GM21515 (cell line): ENCODE results near the gene ST8SIA2.

Source experiments
- ATAC-seq: cut with Tn5 transposase; IDR thresholded peaks from one replicate; pipeline ENCODE4 v1.9.1; 2021; ENCODE audit not compliant: unreplicated experiment

The ST8SIA2 gene

GRCh38 chr15:92485441-92485840 lies 91.8 kb downstream of the ST8SIA2 start:
- no peak for ATAC-seq

GRCh38 chr15:92492551-92493115 lies 99.0 kb downstream of the ST8SIA2 start:
- no peak for ATAC-seq

DNA sequence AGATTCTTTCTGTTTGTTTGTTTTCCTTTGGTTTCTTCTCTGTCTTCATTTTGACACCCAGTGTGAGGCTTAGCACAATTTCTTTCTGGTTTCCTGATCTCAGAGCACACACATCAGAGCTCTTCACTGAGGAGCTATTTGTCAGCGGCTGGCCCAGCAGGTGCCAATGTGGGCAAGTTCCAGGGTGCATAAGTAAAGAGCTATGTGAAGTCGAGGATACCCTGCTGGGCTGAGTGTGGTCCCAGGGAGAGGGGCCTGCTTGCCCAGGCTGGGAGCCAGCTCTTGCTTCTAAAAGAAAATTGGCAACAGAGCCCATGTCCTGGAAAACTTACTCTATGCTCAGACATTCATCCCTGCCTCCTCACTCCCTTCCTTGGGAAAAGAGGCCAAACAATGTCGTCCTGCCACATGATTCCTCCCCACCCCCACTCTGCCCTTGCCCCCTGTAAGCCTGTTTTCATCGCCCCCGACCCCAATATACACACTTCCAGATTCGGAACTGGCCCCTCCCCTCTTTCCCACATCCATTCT lies 101.2 kb downstream of the ST8SIA2 start:
- ATAC-seq, result no peak

DNA sequence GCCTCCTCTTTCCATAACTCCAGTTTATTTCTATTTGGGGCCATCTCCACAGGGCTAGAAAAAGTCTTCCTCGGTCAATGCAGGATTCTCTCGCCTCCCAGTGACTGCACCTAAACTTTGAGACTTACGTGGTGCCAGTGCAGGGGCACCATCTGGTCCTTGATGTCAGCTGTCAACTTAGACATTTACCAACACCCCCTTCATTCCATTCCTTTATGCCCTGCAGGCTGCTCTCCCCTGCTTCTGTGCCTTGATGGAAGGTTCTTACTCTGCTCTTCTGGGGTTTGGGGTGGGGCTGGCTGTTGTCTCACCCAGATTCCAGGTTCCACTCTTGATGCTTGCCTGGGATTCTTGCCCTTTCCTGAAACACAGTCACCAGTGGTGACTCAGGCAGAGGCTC lies 101.8 kb downstream of the ST8SIA2 start:
- ATAC-seq, result no peak

- ATAC-seq, result no peak
Measured at GRCh38 chr15:92499731-92500530, 106.2 kb downstream of the ST8SIA2 start.

DNA sequence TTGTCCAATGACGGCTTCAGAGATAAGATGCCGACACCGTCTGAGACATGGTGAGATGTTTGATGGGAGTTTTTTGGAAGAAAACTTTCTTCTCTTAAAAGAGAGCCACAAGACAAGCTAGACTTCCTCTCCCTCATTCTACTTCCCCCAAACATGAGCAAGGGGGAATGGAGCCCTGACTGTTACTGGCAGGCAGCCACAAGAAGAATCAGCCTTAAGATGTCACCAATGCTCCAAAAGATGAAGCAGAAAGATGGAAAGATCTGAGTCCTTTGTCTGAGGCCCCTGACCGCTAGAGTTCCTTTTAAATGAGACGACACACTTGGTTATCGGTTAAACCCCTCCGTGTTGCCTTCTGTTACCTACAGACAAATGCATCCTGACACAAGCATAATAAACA lies 108.7 kb downstream of the ST8SIA2 start:
- ATAC-seq, result no peak

DNA sequence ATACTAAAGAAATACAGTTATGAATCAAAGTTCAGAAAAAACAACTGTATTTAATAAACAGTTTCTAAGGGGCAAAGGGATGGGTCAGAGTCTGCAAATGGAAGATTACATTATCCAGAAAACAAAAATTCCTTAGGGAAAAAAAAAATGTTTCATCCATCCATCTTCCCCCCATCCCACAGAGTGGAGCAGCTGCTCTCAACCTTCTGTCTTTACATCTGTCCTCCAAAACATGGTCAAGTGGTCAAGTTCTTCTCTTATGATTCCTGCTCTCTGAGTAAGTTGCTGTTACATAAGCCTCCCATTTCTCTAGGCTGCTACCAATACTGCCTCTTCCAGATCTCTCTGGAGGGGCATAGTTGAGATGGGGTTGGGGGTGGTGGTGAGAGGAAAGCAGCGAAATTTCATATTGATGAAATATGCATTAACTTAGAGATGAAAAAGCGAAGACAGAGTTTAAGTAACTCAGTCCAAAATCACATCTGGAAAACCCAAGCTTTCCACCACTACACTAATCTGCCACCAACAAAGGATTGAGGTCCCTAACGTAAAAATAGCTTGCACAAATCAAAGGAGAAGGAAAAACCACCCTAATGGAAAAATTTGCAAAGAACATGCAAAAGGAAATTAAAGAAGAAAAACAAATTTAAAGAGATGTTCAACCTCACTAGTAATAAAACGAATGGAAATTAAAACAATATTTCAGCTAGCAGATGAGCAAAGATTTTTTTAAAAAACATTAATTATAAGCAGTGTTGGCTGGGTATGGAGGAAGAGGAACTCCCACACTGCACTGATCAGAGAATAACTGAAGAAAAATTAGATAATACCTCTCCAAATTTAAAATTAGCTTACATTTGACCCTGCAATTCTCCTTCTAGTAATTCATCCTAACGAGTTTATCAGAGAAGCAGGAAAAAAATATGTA lies 109.5 kb downstream of the ST8SIA2 start:
- ATAC-seq, result no peak

GRCh38 chr15:92503889-92504288 lies 110.2 kb downstream of the ST8SIA2 start:
- no peak for ATAC-seq

GRCh38 chr15:92505611-92506010 lies 111.9 kb downstream of the ST8SIA2 start:
- ATAC-seq, result no peak

DNA sequence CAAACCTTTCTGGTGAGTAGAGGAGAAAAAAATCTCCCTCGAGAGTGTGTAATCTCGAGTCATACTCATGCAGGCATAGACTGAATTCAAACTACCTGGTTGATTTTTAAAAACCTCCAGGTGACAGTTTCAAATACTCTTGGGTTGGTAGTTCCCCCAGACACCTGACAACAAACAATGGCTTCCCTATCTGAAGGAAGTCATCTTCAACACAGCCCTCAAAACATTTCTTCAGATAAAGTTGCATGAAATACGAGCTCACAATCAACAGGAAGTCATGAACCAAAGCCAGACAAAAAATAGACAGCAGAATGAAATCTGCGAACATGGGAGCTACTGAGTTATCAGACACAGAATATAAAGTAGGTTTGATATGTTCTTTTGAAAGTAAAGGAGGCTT lies 112.8 kb downstream of the ST8SIA2 start:
- no peak for ATAC-seq

- ATAC-seq, result no peak
Measured at GRCh38 chr15:92510163-92510882, 116.6 kb downstream of the ST8SIA2 start.
